K562 (cell line): ENCODE measurements around the gene ZNF792. TPM values are rescaled to one million over a fixed set of nuclear protein-coding genes. Genes with fewer than 3 reads are reported as not detected.
A peak's percentile ranks its signal among the peaks of the same experiment; 100 is the strongest.

Experiments
- ATAC-seq: fragments of 200-7000 bp; cut with Tn5 transposase; 3 replicates; pipeline ENCODE4 v1.9.1; 2020; ENCODE audit warnings: moderate library complexity
- BruUV-seq: library from RNA; stranded (reverse); fragments of 400-500 nt; replicated peaks from 2 replicates; lab custom pipeline; 2021; lab: Mats Ljungman, UMichigan
- CTCF ChIA-PET: fragments of 300-600 bp; formaldehyde crosslinking; extraction: SDS; loops from one replicate; lab custom pipeline; 2021; ENCODE audit warnings: low intra/inter-chr PET ratio; lab: Yijun Ruan, JAX
- POLR2A ChIA-PET: fragments of 300-600, 350-650 bp; sonication (Branson Sonifier 250); formaldehyde crosslinking; extraction: SDS; loops from one replicate; lab custom pipeline; 2021; ENCODE audit warnings: antibody characterized with exemption, inconsistent platforms; lab: Yijun Ruan, JAX
- DNase-seq, 4 experiments: peaks; one replicate each; pipeline versions ENCODE4 v3.0.0 to v3.0.0-alpha.2; 2011 to 2018; ENCODE audit warnings: low spot score in 3 of 4, mixed read lengths in 3 of 4; ENCODE audit errors: extremely low read depth in 1 of 4
- FAIRE-seq: peaks from 2 replicates; lab custom pipeline; 2011; peaks lifted over from hg19 to GRCh38; lab: Jason Lieb, UNC
- H2AFZ ChIP-seq: 2 replicates; pipeline ENCODE4 v1.6.0; 2011; ENCODE audit warnings: low read depth, low read length, control low read depth, inconsistent platforms
- H3K27ac ChIP-seq: fragments of 200-600 bp; 3 replicates; pipeline ENCODE4 v1.8.0; 2011; ENCODE audit warnings: low read depth, mild to moderate bottlenecking, control low read depth, inconsistent platforms, low read length, moderate library complexity, mixed read lengths; ENCODE audit errors: extremely low read depth
- H3K27me3 ChIP-seq, 2 experiments: fragments of 300-600 bp in 1 of 2; 2 replicates in 1 of 2; 3 replicates in 1 of 2; pipeline versions ENCODE4 v1.6.0 to v1.8.0; 2011; ENCODE audit warnings: inconsistent platforms in 2 of 2, low read length in 2 of 2, mild to moderate bottlenecking in 1 of 2, mixed read lengths in 1 of 2, moderate library complexity in 1 of 2; ENCODE audit not compliant: control insufficient read depth in 2 of 2, insufficient read depth in 2 of 2
- H3K36me3 ChIP-seq: fragments of 300-600 bp; 3 replicates; pipeline ENCODE4 v1.8.0; 2011; ENCODE audit warnings: mild to moderate bottlenecking, low read length, inconsistent platforms; ENCODE audit not compliant: control insufficient read depth, insufficient read depth
- H3K4me1 ChIP-seq, 2 experiments: fragments of 200-600 bp in 1 of 2; replicated peaks in 1 of 2; 2 replicates in 1 of 2; 3 replicates in 1 of 2; pipeline versions ENCODE4 v1.5.1 to v1.8.0; 2011; ENCODE audit warnings: inconsistent platforms in 2 of 2, low read length in 2 of 2, mild to moderate bottlenecking in 1 of 2, mixed read lengths in 1 of 2, moderate library complexity in 1 of 2; ENCODE audit not compliant: control insufficient read depth in 2 of 2, insufficient read depth in 2 of 2
- H3K4me2 ChIP-seq: 2 replicates; pipeline ENCODE4 v1.6.1; 2011; ENCODE audit warnings: low read length, control low read depth, inconsistent platforms, mixed read lengths; ENCODE audit not compliant: insufficient read depth
- H3K4me3 ChIP-seq: fragments of 200-600 bp; sonication (generic), shearing (Covaris generic); 2 replicates; pipeline ENCODE4 v1.5.1; 2016; ENCODE audit warnings: control low read depth, inconsistent platforms
- H3K79me2 ChIP-seq: fragments of 200-600 bp; 3 replicates; pipeline ENCODE4 v1.8.0; 2011; ENCODE audit warnings: low read length, inconsistent platforms; ENCODE audit not compliant: control insufficient read depth, insufficient read depth
- H3K9ac ChIP-seq, 2 experiments: 2 replicates each; pipeline versions ENCODE4 v1.6.0 to v1.6.1; 2011; ENCODE audit warnings: low read depth in 2 of 2, low read length in 2 of 2, control low read depth in 1 of 2, inconsistent platforms in 1 of 2, mild to moderate bottlenecking in 1 of 2, mixed read lengths in 1 of 2; ENCODE audit not compliant: insufficient read depth in 1 of 2
- H3K9me1 ChIP-seq: one replicate; pipeline ENCODE4 v1.6.0; 2011; ENCODE audit warnings: inconsistent platforms, mild to moderate bottlenecking, low read length, moderate library complexity; ENCODE audit not compliant: control insufficient read depth, insufficient read depth
- H3K9me3 ChIP-seq: replicated peaks from 2 replicates; pipeline ENCODE4 v1.5.1; 2011; ENCODE audit warnings: low read depth, low read length, inconsistent platforms; ENCODE audit not compliant: control insufficient read depth, insufficient read depth
- H4K20me1 ChIP-seq: replicated peaks from 2 replicates; pipeline ENCODE4 v1.6.1; 2011; ENCODE audit warnings: low read length, inconsistent platforms, mixed read lengths; ENCODE audit not compliant: control insufficient read depth, insufficient read depth
- ARNT ChIP-seq, 2 experiments: fragments of 450-650 bp; IDR thresholded peaks; 2 replicates each; pipeline ENCODE4 v1.6.1; 2016; ENCODE audit warnings: mild to moderate bottlenecking in 1 of 2
- BRD9 ChIP-seq: fragments of 450-650 bp; IDR thresholded peaks from 2 replicates; pipeline ENCODE4 v1.6.1; 2018; ENCODE audit warnings: low read depth; ENCODE audit not compliant: partially characterized antibody
- CBFA2T2 ChIP-seq: fragments of 450-650 bp; conservative IDR thresholded peaks from 2 replicates; pipeline ENCODE4 v1.6.1; 2017; ENCODE audit warnings: mild to moderate bottlenecking
- CBX3 ChIP-seq, 2 experiments: IDR thresholded peaks; 1 replicate in 1 of 2; 2 replicates in 1 of 2; pipeline ENCODE4 v1.6.1; 2012; ENCODE audit warnings: inconsistent platforms in 2 of 2, low read length in 2 of 2, borderline replicate concordance in 1 of 2, control low read depth in 1 of 2
- CBX5 ChIP-seq: IDR thresholded peaks from 2 replicates; pipeline ENCODE4 v1.6.1; 2014; ENCODE audit warnings: low read depth, borderline replicate concordance
- DMBX1 ChIP-seq: fragments of 250-450 bp; sonication (Bioruptor Pico); IDR thresholded peaks from 2 replicates; pipeline ENCODE4 v1.8.0; 2022; ENCODE audit warnings: inconsistent platforms, mild to moderate bottlenecking, moderate library complexity, borderline replicate concordance
- EP400 ChIP-seq: fragments of 450-650 bp; IDR thresholded peaks from 2 replicates; pipeline ENCODE4 v1.6.1; 2017; ENCODE audit warnings: antibody characterized with exemption, mild to moderate bottlenecking, moderate library complexity
- FOXK2 ChIP-seq, 2 experiments: fragments of 450-650 bp; IDR thresholded peaks in 1 of 2; conservative IDR thresholded peaks in 1 of 2; 2 replicates each; pipeline ENCODE4 v1.6.1; 2016; ENCODE audit warnings: low read depth in 2 of 2, mild to moderate bottlenecking in 1 of 2
- FOXM1 ChIP-seq, 2 experiments: fragments of 450-650 bp in 1 of 2; sonication (generic) in 1 of 2; formaldehyde crosslinking in 1 of 2; IDR thresholded peaks; 2 replicates each; pipeline versions ENCODE4 v1.6.1 to v1.9.0; 2017 to 2022; ENCODE audit warnings: low read depth in 2 of 2, mild to moderate bottlenecking in 2 of 2, missing genetic modification reagents in 1 of 2, moderate library complexity in 1 of 2
- LEF1 ChIP-seq: fragments of 450-650 bp; IDR thresholded peaks from 2 replicates; pipeline ENCODE4 v1.6.1; 2016; ENCODE audit warnings: mild to moderate bottlenecking
- MED1 ChIP-seq: sonication (generic); formaldehyde crosslinking; IDR thresholded peaks from 2 replicates; pipeline ENCODE4 v1.8.1; 2023; ENCODE audit warnings: missing genetic modification reagents, borderline replicate concordance
- NBN ChIP-seq: fragments of 450-650 bp; IDR thresholded peaks from 2 replicates; pipeline ENCODE4 v1.6.1; 2016; ENCODE audit warnings: low read depth, mild to moderate bottlenecking
- SIN3A ChIP-seq, 2 experiments: fragments of 150-350 bp in 1 of 2; IDR thresholded peaks; 2 replicates each; pipeline ENCODE4 v1.6.1; 2011 to 2016; ENCODE audit warnings: borderline replicate concordance in 2 of 2, low read depth in 2 of 2, low read length in 2 of 2, mild to moderate bottlenecking in 2 of 2, moderate library complexity in 2 of 2; ENCODE audit not compliant: control insufficient read depth in 1 of 2
- SIN3B ChIP-seq: fragments of 450-650 bp; IDR thresholded peaks from 2 replicates; pipeline ENCODE4 v1.6.1; 2017; ENCODE audit warnings: low read depth, mild to moderate bottlenecking, moderate library complexity
- SMARCA4 ChIP-seq: fragments of 450-650 bp; IDR thresholded peaks from 2 replicates; pipeline ENCODE4 v1.6.1; 2016
- SREBF1 ChIP-seq: fragments of 150-350 bp; IDR thresholded peaks from 2 replicates; pipeline ENCODE4 v1.6.1; 2014; ENCODE audit warnings: antibody characterized with exemption, low read depth, low read length, borderline replicate concordance
- THRAP3 ChIP-seq: fragments of 450-650 bp; IDR thresholded peaks from 2 replicates; pipeline ENCODE4 v1.6.1; 2016; ENCODE audit warnings: mild to moderate bottlenecking, inconsistent platforms, borderline replicate concordance
- TRIM24 ChIP-seq, 2 experiments: fragments of 450-650 bp; IDR thresholded peaks; 2 replicates each; pipeline ENCODE4 v1.6.1; 2016
- TRIM28 ChIP-seq: fragments of 450-650 bp; IDR thresholded peaks from 2 replicates; pipeline ENCODE4 v1.6.1; 2017
- WGBS: fragments of 100-300 bp; shearing (Covaris generic); methylation state at CpG from one replicate; pipeline ENCODE4 v1.1.6; 2016; ENCODE audit warnings: low coverage, mixed read lengths; ENCODE audit not compliant: insufficient coverage; ENCODE audit errors: missing lambda C conversion rate; 5-methylcytosine and 5-hydroxymethylcytosine counted together
- in situ Hi-C: fragments of 300-500 bp; cut with MboI; formaldehyde crosslinking; loops from 4 replicates; pipeline ENCODE4 v1.15.0; 2018; ENCODE audit warnings: inconsistent platforms, mixed read lengths
- intact Hi-C: fragments of 100-400 bp; cut with micrococcal nuclease; formaldehyde crosslinking; loops from 2 replicates; pipeline ENCODE4 v1.14.2; 2022
- polyA plus RNA-seq, 8 experiments: library from polyadenylated mRNA; depleted of rRNA in 4 of 8; stranded (reverse) in 5 of 8; unstranded in 3 of 8; fragments of >200 nt; fragmentation: Nextera tagmentation in 2 of 8; fragmentation: Illumina TruSeq in 1 of 8; extraction: Ambion mirVana in 2 of 8; extraction: Trizol in 1 of 8; gene quantifications; 2 replicates each; pipeline versions ENCODE4 v1.2.1 to v1.2.3, GENCODE V29; 2011 to 2014; ENCODE audit warnings: inconsistent platforms in 1 of 8, missing spikeins in 1 of 8
- total RNA-seq, 7 experiments: library from RNA; depleted of rRNA in 6 of 7; stranded (reverse); fragments of >200 nt in 6 of 7; fragmentation: Illumina TruSeq in 2 of 7; extraction: Trizol in 2 of 7; gene quantifications; 2 replicates each; pipeline versions ENCODE4 v1.2.1 to v1.2.3, GENCODE V29; 2011 to 2021; ENCODE audit warnings: low replicate concordance in 1 of 7

The ZNF792 gene
- total and polyA plus RNA-seq, 9 of the 15 experiments (the other 6 are each of a cell fraction or from before 2014, with no cell fraction given) = 3.3 to 16.5 (median 10.4) TPM

DNA sequence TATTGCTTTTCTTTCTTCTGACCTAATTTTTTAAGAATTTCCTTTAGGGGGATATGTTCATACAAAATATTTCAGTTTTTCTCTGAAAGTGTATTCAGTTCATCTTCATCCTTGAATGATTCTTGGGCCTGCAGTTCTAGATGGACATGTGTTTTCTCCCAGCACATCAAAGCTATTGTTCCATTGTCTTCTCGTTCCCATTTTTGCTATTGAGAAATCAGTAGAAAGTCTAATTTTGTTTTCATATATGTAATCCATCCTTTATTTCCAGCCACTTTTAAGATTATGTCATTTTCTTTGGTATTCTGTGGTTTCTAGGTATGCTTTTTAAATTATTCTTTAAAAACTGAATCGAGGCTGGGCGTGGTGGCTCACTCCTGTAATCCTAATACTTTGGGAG is 20.3 kb upstream of the ZNF792 start:
- H3K27me3 ChIP-seq = 0 out of 5 replicates have a peak, but pooled peaks cover 0 to 4% of the 10 kb centered on the region in 2 experiments
- no peak overlapping the region for H3K4me3 ChIP-seq
- in situ Hi-C loops = no loop called here
- H3K36me3 ChIP-seq = no peaks in the 10 kb centered on the region
- no peak overlapping the region for H3K9ac ChIP-seq
- H2AFZ ChIP-seq = no peak overlapping the region
- H3K9me3 ChIP-seq = peaks cover 6% of the 10 kb centered on the region
- ChIA-PET CTCF (no interaction called here), POLR2A (interaction anchor here (0.6 to 1.0 kb wide), 2 partner anchors 9 to 1580 kb away, joined by 3 read pairs; no protein-coding TSS in a partner anchor)
- H3K79me2 ChIP-seq = no peaks in the 10 kb centered on the region
- BruUV-seq = no TSS peak
- H4K20me1 ChIP-seq = no peaks in the 10 kb centered on the region
- ATAC-seq = no peak
- DNase-seq = no peak
- intact Hi-C loops = no loop called here
- H3K4me1 ChIP-seq = peaks cover 6 to 8% of the 10 kb centered on the region in 2 experiments; a peak in 3 of 5 replicates
- no peak for FAIRE-seq
- no peak overlapping the region for H3K27ac ChIP-seq
- WGBS = 7% methylated on average over 3 of the region's 3 CpGs
- H3K4me2 ChIP-seq = no peak overlapping the region
- TF ChIP-seq TRIM28 = peak; percentile 95
- 0 out of 2 replicates have a peak, but pooled peaks have one; percentile 63 for TF ChIP-seq CBX5
- TF ChIP-seq LEF1 = peak; percentile 50; the same call in 1 of the 2 replicates
- no peak for TF ChIP-seq BRD9
- no peak for TF ChIP-seq CBFA2T2
- peak; percentile 16 to 68; a peak in 2 of 4 replicates for TF ChIP-seq TRIM24 (IDR thresholded peaks at IDR 0.05)
- peak in 1 of 2 experiments; percentile 95; a peak in 2 of 3 replicates for TF ChIP-seq CBX3 (IDR thresholded peaks at IDR 0.05; ENCODE audit: borderline replicate concordance in 1 of 2, low read length in 2 of 2)
- TF ChIP-seq, all 486 proteins: peak for 5
- H3K9me1 ChIP-seq = no peaks in the 10 kb centered on the region

DNA sequence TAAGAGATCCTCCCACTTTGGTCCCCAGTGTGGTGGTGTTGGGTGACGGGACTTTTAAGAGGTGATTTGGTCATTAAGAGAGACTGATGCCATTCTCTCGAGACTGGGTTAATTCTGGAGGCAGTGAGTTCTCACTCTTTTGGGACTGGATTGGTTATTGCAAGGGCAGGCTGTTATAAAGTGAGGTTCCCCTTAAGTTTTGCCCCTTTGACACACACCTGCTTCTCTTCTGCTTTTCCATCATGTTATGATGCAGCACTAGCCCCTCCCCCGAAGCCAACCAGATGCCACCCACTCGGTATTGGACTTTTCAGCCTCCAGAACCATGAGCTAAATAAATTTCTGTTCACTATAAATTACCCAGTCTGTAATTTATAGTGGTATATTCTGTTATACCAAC is 19.8 kb upstream of the ZNF792 start:
- no peak overlapping the region for H3K4me2 ChIP-seq
- BruUV-seq = no TSS peak
- H3K4me3 ChIP-seq = no peak overlapping the region
- FAIRE-seq (no peak), ATAC-seq (no peak), DNase-seq (no peak)
- 36% methylated on average over 4 of the region's 4 CpGs for WGBS
- H2AFZ ChIP-seq = no peak overlapping the region
- H4K20me1 ChIP-seq = no peaks in the 10 kb centered on the region
- H3K9me1 ChIP-seq = no peaks in the 10 kb centered on the region
- peaks cover 6% of the 10 kb centered on the region for H3K9me3 ChIP-seq
- no peaks in the 10 kb centered on the region for H3K79me2 ChIP-seq
- in situ Hi-C loops (no loop called here), intact Hi-C loops (no loop called here)
- ChIA-PET CTCF (no interaction called here), POLR2A (interaction anchor here (0.6 to 1.0 kb wide), 2 partner anchors 9 to 743 kb away, joined by 3 read pairs; no protein-coding TSS in a partner anchor)
- H3K9ac ChIP-seq = no peak overlapping the region
- H3K4me1 ChIP-seq = peaks cover 6 to 8% of the 10 kb centered on the region in 2 experiments; a peak in 3 of 5 replicates
- no peaks in the 10 kb centered on the region for H3K36me3 ChIP-seq
- H3K27me3 ChIP-seq = no peaks in the 10 kb centered on the region
- H3K27ac ChIP-seq = no peak overlapping the region
- TF ChIP-seq DMBX1 (CRISPR knock-in tag) = no peak
- no peak for TF ChIP-seq SREBF1
- TF ChIP-seq SIN3A (IDR thresholded peaks at IDR 0.05; ENCODE audit: borderline replicate concordance in 2 of 2, control insufficient read depth in 1 of 2, low read depth in 2 of 2, low read length in 2 of 2) = no peak
- TF ChIP-seq MED1 = no peak
- TF ChIP-seq ARNT (IDR thresholded peaks at IDR 0.05) = no peak
- TF ChIP-seq FOXM1 (IDR thresholded peaks at IDR 0.05; ENCODE audit: low read depth) = no peak
- no peak for TF ChIP-seq FOXM1 (CRISPR knock-in tag; IDR thresholded peaks at IDR 0.05; ENCODE audit: low read depth)
- TF ChIP-seq NBN = no peak
- TF ChIP-seq SIN3B = no peak
- no peak for TF ChIP-seq EP400
- no peak for TF ChIP-seq THRAP3
- no peak for TF ChIP-seq LEF1
- no peak for TF ChIP-seq FOXK2 (conservative IDR thresholded peaks at IDR 0.05 in 1 of 2, IDR thresholded peaks at IDR 0.05 in 1 of 2; ENCODE audit: low read depth in 2 of 2)
- TF ChIP-seq SMARCA4 = no peak
